Neural cell (in vitro differentiated cells): Measurements from ENCODE around the gene NPAS3.

Experiments
- EP300 ChIP-seq: fragments of 450-650 bp; conservative IDR thresholded peaks from 2 replicates; pipeline ENCODE4 v1.6.1; 2014; ENCODE audit warnings: antibody characterized with exemption, mild to moderate bottlenecking, moderate library complexity; ENCODE audit not compliant: poor library complexity, severe bottlenecking
- EZH2 ChIP-seq: fragments of 200-600, 300-800 bp; shearing (Covaris generic), sonication (generic); IDR thresholded peaks from 2 replicates; pipeline ENCODE4 v1.6.1; 2014; ENCODE audit warnings: antibody characterized with exemption, low read length, borderline replicate concordance, mild to moderate bottlenecking; ENCODE audit not compliant: insufficient read depth, poor library complexity, severe bottlenecking
- RAD21 ChIP-seq: fragments of 450-650 bp; conservative IDR thresholded peaks from 2 replicates; pipeline ENCODE4 v1.6.1; 2014; ENCODE audit warnings: antibody characterized with exemption, mild to moderate bottlenecking, moderate library complexity
- TAF1 ChIP-seq: IDR thresholded peaks from 2 replicates; pipeline ENCODE4 v1.6.1; 2012; ENCODE audit warnings: low read depth
- TF ChIP-seq, protein P1 (sequence below): fragments of 450-650 bp; IDR thresholded peaks from 2 replicates; pipeline ENCODE4 v1.5.1; 2014; ENCODE audit warnings: antibody characterized with exemption, mild to moderate bottlenecking, moderate library complexity; ENCODE audit not compliant: poor library complexity, severe bottlenecking
- TF ChIP-seq, protein P2 (sequence below): IDR thresholded peaks from 2 replicates; pipeline ENCODE4 v1.6.1; 2012; ENCODE audit warnings: borderline replicate concordance

DNA sequence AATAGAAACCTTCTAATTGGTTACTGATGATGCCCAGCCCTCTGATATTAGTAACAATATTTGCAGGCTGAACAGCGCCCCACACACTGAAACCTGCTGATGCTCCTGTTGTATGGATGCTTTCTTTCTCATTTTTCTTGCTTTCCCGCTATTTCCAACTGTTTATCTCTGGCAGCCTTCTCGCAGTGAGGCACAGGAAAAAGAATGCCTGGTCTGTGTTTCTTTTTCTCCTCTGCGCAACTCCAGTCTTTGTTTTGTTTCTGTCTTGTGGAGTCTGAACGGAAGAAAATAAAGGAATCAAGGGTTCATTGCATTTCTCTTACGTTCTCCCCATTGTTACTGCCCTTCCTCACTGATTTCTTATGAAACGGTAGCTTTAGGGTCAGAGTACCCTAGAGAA is 561.0 kb downstream of the NPAS3 start:
- TF ChIP-seq, protein P1, sequence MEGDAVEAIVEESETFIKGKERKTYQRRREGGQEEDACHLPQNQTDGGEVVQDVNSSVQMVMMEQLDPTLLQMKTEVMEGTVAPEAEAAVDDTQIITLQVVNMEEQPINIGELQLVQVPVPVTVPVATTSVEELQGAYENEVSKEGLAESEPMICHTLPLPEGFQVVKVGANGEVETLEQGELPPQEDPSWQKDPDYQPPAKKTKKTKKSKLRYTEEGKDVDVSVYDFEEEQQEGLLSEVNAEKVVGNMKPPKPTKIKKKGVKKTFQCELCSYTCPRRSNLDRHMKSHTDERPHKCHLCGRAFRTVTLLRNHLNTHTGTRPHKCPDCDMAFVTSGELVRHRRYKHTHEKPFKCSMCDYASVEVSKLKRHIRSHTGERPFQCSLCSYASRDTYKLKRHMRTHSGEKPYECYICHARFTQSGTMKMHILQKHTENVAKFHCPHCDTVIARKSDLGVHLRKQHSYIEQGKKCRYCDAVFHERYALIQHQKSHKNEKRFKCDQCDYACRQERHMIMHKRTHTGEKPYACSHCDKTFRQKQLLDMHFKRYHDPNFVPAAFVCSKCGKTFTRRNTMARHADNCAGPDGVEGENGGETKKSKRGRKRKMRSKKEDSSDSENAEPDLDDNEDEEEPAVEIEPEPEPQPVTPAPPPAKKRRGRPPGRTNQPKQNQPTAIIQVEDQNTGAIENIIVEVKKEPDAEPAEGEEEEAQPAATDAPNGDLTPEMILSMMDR, result no peak
- TF ChIP-seq EZH2, result no peak
- TF ChIP-seq EP300, result no peak
- TF ChIP-seq RAD21, result no peak
- TF ChIP-seq, protein P2, sequence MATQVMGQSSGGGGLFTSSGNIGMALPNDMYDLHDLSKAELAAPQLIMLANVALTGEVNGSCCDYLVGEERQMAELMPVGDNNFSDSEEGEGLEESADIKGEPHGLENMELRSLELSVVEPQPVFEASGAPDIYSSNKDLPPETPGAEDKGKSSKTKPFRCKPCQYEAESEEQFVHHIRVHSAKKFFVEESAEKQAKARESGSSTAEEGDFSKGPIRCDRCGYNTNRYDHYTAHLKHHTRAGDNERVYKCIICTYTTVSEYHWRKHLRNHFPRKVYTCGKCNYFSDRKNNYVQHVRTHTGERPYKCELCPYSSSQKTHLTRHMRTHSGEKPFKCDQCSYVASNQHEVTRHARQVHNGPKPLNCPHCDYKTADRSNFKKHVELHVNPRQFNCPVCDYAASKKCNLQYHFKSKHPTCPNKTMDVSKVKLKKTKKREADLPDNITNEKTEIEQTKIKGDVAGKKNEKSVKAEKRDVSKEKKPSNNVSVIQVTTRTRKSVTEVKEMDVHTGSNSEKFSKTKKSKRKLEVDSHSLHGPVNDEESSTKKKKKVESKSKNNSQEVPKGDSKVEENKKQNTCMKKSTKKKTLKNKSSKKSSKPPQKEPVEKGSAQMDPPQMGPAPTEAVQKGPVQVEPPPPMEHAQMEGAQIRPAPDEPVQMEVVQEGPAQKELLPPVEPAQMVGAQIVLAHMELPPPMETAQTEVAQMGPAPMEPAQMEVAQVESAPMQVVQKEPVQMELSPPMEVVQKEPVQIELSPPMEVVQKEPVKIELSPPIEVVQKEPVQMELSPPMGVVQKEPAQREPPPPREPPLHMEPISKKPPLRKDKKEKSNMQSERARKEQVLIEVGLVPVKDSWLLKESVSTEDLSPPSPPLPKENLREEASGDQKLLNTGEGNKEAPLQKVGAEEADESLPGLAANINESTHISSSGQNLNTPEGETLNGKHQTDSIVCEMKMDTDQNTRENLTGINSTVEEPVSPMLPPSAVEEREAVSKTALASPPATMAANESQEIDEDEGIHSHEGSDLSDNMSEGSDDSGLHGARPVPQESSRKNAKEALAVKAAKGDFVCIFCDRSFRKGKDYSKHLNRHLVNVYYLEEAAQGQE, result no peak
- no peak for TF ChIP-seq TAF1
